HG03280 (cell line): Measurements from ENCODE around the gene ADSL.

Source experiments
- ATAC-seq: cut with Tn5 transposase; IDR thresholded peaks from one replicate; pipeline ENCODE4 v1.9.1; 2021; ENCODE audit warnings: mild to moderate bottlenecking, moderate library complexity; ENCODE audit not compliant: unreplicated experiment

ADSL gene

DNA sequence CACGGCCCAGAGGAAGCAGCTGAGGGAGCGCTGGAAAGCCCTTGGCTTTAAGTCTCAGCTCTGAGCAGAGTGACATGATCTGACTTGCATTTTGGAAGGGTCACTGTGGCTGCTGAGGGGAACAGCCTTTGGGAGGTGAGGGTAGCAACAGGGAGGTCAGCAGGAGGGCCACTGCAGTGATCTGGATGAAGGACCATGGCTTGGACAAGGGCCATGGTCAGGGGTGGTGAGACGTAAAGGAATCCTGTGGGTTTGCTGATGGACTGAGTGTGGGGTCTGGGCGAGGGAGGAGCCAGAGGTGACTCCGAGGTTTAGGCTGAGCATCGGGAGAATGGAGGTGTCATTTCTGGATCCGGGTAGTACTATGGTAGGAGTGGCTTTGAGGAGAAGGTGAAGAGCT is 57.4 kb downstream of the ADSL start:
- ATAC-seq = no peak

DNA sequence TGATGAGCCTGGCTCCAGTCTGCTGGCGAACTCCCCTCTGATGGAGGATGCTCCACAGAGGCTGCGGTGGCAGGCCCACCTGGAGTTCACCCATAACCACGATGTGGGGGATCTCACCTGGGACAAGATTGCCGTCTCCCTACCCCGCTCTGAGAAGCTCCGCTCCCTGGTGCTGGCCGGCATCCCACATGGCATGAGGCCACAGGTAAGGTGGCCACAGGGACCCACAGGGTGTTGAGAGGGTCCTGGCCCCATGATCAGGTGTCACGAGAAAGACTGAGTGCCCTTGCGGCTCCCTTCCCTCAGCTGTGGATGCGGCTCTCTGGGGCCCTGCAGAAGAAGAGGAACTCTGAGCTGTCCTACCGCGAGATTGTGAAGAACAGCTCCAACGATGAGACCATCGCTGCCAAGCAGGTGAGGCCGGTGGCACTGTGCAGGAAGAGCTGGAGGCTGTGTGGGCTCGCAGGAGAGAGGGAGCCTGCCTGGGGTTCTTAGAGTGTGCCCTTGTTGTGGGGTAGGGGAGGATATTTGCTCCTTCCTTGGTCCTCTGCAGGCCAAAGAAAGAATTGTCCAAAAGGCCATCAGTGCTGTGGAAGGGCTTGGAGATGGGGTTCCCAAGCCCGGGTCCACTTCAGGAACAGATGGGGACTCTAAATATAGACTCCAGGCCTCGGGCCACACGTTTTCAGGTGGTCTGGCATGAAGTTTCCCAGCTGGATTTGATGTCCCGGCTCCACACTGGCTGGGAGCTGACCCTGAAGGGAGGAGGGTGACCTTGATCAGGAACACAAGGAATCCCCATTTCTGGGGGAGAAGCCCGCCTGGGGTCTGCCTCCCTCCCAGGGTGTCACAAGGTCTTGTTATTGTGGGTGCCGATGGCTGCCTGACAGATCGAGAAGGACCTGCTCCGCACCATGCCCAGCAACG is 58.2 kb downstream of the ADSL start:
- ATAC-seq = no peak

DNA sequence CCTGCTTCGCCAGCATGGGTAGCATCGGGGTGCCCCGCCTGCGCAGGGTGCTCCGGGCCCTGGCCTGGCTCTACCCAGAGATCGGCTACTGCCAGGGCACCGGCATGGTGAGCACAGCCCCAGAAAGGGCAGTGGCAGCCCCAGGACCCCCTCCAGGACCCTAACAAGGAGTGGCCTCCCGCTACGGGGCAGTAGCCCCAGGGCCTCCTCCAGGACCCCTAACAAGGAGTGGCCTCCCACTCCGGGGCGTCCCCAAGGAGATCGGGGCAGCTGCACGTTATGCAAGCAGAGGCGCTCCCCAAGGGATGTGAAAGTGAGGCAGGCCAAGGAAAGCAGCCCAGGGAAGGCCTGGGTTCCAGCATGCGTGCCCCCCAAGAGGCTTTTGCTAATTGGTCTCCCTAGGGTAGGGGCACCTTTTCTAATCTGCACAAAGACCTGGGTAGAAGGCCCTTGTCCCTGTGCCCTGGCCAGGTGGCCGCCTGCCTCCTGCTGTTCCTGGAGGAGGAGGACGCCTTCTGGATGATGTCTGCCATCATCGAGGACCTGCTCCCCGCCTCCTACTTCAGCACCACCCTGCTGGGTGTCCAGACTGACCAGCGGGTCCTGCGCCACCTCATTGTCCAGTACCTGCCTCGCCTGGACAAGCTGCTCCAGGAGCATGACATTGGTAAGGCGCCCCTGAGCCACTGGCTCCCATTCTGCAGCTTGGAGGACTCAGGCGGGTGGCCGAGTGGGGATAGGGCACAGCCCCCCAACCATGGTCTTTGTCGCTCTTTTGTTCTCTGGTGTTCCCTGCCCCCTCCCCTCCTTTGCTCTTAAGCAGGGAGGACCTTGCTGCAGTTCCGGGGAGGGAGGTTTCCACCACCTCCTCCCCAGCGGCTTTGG is 59.1 kb downstream of the ADSL start:
- no peak for ATAC-seq

GRCh38 chr22:40406063-40406890 is 60.0 kb downstream of the ADSL start:
- ATAC-seq = no peak

DNA sequence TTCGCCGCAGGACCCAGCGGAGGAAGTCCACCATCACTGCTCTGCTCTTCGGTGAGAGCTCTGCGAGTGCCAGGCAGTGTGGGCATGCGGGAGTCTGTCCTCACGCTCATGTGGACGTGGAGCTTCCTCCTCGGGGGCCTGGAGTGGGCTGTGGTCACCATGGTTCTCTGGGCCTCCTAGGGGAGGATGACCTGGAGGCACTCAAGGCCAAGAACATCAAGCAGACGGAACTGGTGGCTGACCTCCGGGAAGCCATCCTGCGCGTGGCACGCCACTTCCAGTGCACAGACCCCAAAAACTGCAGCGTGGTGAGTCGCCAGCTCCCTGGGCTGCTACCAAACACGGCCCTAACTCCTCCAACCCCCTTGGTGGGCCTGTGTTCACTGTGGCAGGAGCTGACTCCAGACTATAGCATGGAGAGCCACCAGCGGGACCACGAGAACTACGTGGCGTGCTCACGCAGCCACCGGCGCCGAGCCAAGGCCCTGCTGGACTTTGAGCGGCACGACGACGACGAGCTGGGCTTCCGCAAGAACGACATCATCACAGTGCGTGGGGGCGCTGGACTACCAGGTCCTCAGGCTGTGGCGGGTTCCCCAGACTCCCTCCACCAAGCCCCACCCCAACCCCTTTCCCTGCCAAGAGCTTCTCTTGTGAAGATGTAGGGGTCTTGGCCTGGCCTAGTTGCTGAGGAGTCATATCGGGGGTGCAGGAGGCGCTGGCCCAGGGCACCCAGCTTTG is 60.9 kb downstream of the ADSL start:
- no peak for ATAC-seq

GRCh38 chr22:40407831-40408717 is 61.8 kb downstream of the ADSL start:
- ATAC-seq = no peak

DNA sequence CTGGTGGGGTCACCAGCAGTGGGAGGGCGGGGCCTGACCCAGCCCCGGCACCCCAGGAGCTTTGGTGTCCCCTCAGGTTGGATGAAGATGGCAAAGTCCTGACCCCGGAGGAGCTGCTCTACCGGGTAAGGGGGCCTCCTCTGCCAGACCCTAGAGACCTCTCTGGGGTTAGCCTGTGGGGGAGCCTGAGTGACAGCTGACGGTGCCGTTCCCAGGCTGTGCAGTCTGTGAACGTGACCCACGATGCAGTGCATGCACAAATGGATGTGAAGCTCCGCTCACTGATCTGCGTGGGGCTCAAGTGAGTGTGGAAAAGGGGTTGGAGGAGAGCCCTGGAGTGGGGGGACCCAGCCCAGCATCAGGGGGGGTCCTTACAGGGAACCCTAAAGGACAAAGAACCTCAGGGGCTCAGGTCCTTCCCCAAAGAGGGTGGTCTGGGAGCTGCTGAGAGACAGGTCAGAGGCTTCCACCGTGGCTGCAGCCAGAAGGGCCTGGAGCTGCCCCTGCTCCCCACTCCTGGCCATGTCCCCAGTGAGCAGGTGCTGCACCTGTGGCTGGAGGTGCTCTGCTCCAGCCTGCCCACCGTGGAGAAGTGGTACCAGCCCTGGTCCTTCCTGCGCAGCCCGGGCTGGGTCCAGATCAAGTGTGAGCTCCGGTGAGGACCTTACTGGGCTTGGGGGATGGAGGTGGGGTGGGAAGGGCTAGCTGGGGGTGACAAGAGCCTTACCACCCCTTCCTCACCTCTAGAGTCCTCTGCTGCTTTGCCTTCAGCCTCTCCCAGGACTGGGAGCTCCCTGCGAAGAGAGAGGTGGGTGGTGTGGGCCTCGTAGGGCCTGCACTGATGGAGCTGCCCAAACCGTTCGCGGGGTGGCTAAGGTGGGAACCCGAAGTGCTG is 62.7 kb downstream of the ADSL start:
- no peak for ATAC-seq

GRCh38 chr22:40409613-40410113 is 63.4 kb downstream of the ADSL start:
- ATAC-seq = no peak

GRCh38 chr22:40410272-40410671 is 64.0 kb downstream of the ADSL start:
- ATAC-seq = no peak

DNA sequence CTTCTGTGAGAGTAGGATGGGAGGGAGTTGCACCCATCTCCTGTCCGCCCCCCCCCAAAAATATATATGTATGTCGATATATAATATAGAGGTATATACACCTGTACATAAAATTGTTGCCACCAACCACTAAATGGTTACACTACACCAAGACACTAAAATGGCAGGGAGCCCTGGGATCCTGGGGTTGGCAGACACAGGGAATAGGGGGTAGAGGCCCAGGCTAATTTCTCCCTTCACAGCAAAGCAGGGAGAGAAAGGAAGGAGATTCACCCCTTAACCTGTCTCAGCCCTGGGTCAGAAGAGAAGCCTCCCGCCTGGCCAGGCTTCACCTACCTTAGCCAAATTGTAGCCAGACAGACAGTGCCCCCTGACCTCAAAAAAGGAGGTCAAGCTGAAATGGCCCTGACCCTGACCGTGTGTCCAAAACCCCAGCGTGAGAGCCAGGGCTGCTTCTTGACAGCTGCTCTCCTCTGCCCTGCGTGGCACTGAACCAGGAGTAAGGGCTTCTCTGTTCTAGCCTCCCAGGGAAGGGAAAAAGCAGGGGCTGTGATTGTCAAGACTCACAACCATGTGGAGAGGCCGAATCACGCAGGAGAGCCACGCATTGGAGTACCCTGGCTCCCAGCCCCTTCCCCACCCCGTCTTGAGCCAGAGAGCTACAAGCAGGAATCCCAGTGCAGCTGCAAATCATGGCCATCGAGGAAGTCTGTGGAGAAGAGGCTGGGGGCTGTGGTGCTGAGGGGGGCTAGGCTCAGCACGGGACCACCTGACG is 64.6 kb downstream of the ADSL start:
- no peak for ATAC-seq

- ATAC-seq = no peak
Observed at GRCh38 chr22:40411506-40411861, 65.2 kb downstream of the ADSL start.

DNA sequence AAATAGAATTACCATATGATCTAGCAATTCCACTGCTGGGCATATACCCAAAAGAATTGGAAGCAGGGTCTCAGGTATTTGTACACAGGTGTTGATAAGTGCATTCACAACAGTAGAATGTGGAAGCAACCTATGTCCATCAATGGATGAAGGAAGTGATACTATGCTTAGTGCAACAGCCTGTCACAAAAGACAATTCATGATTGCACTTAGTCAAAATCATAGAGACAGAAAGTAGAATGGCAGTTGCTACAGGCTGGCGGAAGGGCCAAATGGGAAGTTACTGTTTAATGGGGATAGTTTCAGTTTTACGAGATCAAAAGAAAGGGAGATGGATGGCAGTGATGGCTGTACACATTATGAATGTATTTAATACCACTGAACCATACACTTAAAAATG is 66.1 kb downstream of the ADSL start:
- no peak for ATAC-seq

GRCh38 chr22:40413873-40414272 is 67.6 kb downstream of the ADSL start:
- ATAC-seq = no peak

DNA sequence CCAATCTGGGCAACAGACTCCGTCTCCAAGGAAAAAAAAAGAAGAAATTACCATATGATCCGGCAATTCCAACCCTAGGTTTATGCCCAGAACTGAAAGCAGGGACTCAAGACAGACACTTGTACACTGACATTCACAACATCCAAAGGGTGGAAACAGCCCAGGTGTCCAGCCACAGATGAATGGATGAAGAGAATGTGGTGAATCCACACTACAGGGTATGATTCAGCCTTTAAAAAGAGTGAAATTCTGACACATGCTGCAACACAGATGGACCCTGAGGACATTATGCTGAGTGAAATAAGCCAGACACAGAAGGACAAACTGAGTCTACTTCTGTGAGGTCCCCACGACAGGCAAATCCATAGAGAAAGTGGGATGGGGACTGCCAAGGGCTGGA is 68.0 kb downstream of the ADSL start:
- no peak for ATAC-seq

DNA sequence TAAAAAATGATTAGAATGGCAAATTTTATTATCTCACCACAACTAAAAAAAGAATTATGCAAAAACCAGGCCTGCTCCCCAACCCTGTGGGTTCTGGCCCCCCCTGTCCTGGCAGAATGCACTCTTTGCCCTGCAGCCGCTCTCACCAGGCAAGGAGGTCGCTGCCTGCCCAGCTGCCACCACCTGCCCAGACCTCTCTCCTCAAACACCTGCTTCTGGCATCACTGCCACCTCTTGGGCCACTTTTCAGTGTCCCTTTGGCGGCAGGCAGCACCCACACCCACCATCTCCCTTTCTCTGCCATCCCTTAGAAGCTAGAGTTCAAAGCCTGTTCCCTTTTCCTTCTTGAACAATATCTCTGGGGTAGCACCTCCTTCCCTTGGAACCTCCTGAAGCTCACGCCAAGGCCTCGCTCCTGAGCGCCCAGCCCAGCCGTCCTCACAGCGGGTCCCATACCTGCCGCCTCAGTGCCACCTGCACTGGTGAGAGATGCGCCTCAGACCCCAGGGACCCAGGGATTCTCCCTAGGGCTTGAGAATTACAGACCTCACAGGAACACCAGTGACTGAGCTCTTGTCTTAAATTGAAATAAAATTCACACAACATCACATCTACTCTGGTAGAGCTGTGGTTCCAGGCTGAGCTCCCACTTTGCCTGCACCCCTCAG is 68.7 kb downstream of the ADSL start:
- ATAC-seq = no peak

DNA sequence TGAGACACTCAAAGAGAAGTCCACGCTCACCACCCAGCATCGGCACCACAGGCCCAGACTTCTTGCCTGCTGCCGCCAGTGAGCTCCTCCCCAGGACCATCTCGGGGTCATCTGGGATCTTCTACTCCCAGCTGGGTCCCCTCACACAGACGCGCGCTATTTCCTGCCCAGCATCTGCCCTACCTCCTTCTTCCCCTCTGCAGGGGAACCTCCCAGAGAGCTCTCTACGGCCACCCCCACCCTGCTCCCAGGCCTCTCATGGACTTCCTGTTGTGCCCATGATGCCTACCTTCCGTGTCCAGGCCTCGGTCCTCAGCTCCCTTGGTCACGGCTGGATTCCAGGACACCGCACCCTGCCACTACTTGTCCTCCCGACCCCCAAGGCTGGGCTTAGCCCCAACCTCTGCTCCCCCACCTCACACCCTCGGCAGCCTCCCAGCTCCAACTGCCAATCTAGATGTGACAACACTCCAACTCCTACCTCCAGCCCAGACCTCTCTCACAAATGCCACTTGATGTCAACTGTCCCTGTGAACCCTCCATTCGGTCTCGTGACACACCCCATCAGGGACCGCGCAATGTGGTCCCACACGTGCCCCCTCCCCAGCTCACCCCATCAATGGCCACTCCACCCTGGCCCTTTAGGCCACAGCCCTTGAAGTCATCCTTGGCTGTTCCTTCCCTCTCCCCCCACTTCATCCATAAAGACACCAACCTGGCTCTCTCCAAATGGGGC is 69.4 kb downstream of the ADSL start:
- ATAC-seq = no peak
